PC-9 (cell line): Measurements from ENCODE around the gene C5orf46. TPM values are rescaled to one million over a fixed set of nuclear protein-coding genes. Genes with fewer than 3 reads are reported as not detected.

Experiments used
- BruUV-seq: library from RNA; stranded (reverse); fragments of 400-500 nt; replicated peaks from 2 replicates; lab custom pipeline; 2021; lab: Mats Ljungman, UMichigan
- CTCF ChIA-PET: fragments of 300-600 bp; sonication (Branson Sonifier 250); formaldehyde crosslinking; loops from one replicate; lab custom pipeline; 2022; ENCODE audit warnings: antibody characterized with exemption; lab: Charles Lee
- POLR2A ChIA-PET: fragments of 300-600 bp; sonication (Branson Sonifier 250); formaldehyde crosslinking; loops from one replicate; lab custom pipeline; 2022; ENCODE audit warnings: antibody characterized with exemption; ENCODE audit not compliant: unreplicated experiment; lab: Charles Lee
- DNase-seq, 2 experiments: peaks; one replicate each; pipeline versions ENCODE4 v3.0.0 to v3.0.0-alpha.2; 2015 to 2022; ENCODE audit warnings: mixed read lengths in 1 of 2
- H2AFZ ChIP-seq: fragments of 200-600 bp; sonication (generic); 2 replicates; pipeline ENCODE4 v1.8.1; 2017; ENCODE audit warnings: antibody characterized with exemption
- H3F3A ChIP-seq: fragments of 200-600 bp; sonication (generic); 2 replicates; pipeline ENCODE4 v1.8.1; 2017; ENCODE audit warnings: antibody characterized with exemption, mild to moderate bottlenecking, low read depth; ENCODE audit not compliant: insufficient read depth
- H3K27ac ChIP-seq: fragments of 200-600 bp; sonication (generic); 2 replicates; pipeline ENCODE4 v1.6.1; 2016; ENCODE audit warnings: mixed run types
- H3K27me3 ChIP-seq: fragments of 200-600 bp; sonication (generic); 2 replicates; pipeline ENCODE4 v1.6.1; 2016; ENCODE audit warnings: low read depth, mixed run types; ENCODE audit not compliant: insufficient read depth
- H3K36me3 ChIP-seq: fragments of 200-600 bp; sonication (generic); 2 replicates; pipeline ENCODE4 v1.6.1; 2016; ENCODE audit warnings: low read depth, mixed run types
- H3K4me1 ChIP-seq: fragments of 200-600 bp; sonication (generic); replicated peaks from 2 replicates; pipeline ENCODE4 v1.6.1; 2016; ENCODE audit warnings: mixed run types; ENCODE audit not compliant: insufficient read depth
- H3K4me2 ChIP-seq: fragments of 200-600 bp; sonication (generic); 2 replicates; pipeline ENCODE4 v1.6.1; 2017; ENCODE audit warnings: mixed run types
- H3K4me3 ChIP-seq: fragments of 200-600 bp; sonication (generic); 2 replicates; pipeline ENCODE4 v1.6.1; 2016; ENCODE audit warnings: mixed run types
- H3K79me2 ChIP-seq: fragments of 200-600 bp; sonication (generic); 2 replicates; pipeline ENCODE4 v1.6.1; 2017; ENCODE audit warnings: low read depth, mixed run types
- H3K9me2 ChIP-seq: fragments of 200-600 bp; sonication (generic); 2 replicates; pipeline ENCODE4 v1.8.1; 2017; ENCODE audit warnings: mild to moderate bottlenecking; ENCODE audit not compliant: insufficient read depth
- H3K9me3 ChIP-seq: fragments of 200-600 bp; sonication (generic); 2 replicates; pipeline ENCODE4 v1.8.1; 2016; ENCODE audit warnings: low read depth; ENCODE audit not compliant: insufficient read depth
- H4K20me1 ChIP-seq: fragments of 200-600 bp; sonication (generic); 2 replicates; pipeline ENCODE4 v1.8.1; 2017; ENCODE audit not compliant: insufficient read depth
- EZH2 ChIP-seq: fragments of 200-600 bp; sonication (generic); IDR thresholded peaks from 2 replicates; pipeline ENCODE4 v1.8.0; 2017; ENCODE audit warnings: antibody characterized with exemption, low read depth
- intact Hi-C: fragments of 100-400 bp; cut with micrococcal nuclease; formaldehyde crosslinking; loops from one replicate; pipeline ENCODE4 v1.10.0; 2022; ENCODE audit not compliant: unreplicated experiment
- total RNA-seq: library from RNA; stranded (reverse); gene quantifications from 2 replicates; pipeline ENCODE4 v1.2.3, GENCODE V29; 2021
- TF ChIP-seq, protein P1 (sequence below): fragments of 200-600 bp; sonication (generic); conservative IDR thresholded peaks from 2 replicates; pipeline ENCODE4 v1.6.1; 2017; ENCODE audit warnings: mixed run types, antibody characterized with exemption, mild to moderate bottlenecking, moderate library complexity

C5orf46 gene
- total RNA-seq, 1 experiment from 2014 or later, result not detected

DNA sequence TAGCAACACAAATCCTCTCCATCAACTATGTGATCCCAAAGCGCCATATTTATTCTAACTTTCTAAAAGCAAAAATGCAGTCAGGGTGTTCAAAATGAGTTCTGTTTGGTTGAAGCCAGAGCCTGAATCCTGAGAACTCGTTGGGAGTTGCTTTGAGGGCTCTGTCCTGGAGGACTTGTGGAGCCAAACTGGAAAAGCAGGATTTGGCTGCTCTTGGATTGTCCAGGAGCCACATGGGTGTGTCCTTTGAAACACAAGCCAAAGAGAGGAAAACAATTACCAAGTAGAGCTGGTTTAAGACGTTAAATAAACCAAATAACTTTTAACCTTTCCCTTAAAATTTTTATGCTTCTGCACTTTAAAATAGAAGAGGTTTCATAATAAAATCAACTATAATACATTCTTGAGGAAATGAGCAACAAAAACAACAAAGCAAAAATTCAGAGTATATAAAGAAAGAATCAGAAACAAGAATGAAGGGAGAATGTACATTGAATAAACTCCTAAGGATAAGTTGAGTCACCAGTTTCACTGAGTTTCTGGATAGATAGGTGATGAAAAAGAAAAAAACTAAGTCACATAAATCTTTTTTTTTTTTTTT, 13.5 kb downstream of the C5orf46 start:
- H3K27ac ChIP-seq, result peak overlapping the region; percentile 98
- no peak for TF ChIP-seq EZH2
- TF ChIP-seq, protein P1, sequence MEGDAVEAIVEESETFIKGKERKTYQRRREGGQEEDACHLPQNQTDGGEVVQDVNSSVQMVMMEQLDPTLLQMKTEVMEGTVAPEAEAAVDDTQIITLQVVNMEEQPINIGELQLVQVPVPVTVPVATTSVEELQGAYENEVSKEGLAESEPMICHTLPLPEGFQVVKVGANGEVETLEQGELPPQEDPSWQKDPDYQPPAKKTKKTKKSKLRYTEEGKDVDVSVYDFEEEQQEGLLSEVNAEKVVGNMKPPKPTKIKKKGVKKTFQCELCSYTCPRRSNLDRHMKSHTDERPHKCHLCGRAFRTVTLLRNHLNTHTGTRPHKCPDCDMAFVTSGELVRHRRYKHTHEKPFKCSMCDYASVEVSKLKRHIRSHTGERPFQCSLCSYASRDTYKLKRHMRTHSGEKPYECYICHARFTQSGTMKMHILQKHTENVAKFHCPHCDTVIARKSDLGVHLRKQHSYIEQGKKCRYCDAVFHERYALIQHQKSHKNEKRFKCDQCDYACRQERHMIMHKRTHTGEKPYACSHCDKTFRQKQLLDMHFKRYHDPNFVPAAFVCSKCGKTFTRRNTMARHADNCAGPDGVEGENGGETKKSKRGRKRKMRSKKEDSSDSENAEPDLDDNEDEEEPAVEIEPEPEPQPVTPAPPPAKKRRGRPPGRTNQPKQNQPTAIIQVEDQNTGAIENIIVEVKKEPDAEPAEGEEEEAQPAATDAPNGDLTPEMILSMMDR, result no peak
- no TSS peak for BruUV-seq
- intact Hi-C loops, result loop anchor here (5.0 kb wide), 1 partner anchor 120 kb away; no protein-coding TSS in a partner anchor
- no peaks in the 10 kb centered on the region for H4K20me1 ChIP-seq
- no peak overlapping the region for H2AFZ ChIP-seq
- peaks cover 57% of the 10 kb centered on the region for H3K4me1 ChIP-seq
- ChIA-PET POLR2A (no interaction called here), CTCF (no interaction called here)
- H3K36me3 ChIP-seq, result no peaks in the 10 kb centered on the region
- H3K4me2 ChIP-seq, result peak overlapping the region; percentile 70
- H3K4me3 ChIP-seq, result peak overlapping the region; percentile 25; the same call in 1 of the 2 replicates
- no peaks in the 10 kb centered on the region for H3K79me2 ChIP-seq
- no peaks in the 10 kb centered on the region for H3K27me3 ChIP-seq
- DNase-seq, result peak; percentile 76 to 87
- H3K9me2 ChIP-seq, result no peaks in the 10 kb centered on the region
- peaks cover 20% of the 10 kb centered on the region for H3K9me3 ChIP-seq
- H3F3A ChIP-seq, result peaks cover 25% of the 10 kb centered on the region

DNA sequence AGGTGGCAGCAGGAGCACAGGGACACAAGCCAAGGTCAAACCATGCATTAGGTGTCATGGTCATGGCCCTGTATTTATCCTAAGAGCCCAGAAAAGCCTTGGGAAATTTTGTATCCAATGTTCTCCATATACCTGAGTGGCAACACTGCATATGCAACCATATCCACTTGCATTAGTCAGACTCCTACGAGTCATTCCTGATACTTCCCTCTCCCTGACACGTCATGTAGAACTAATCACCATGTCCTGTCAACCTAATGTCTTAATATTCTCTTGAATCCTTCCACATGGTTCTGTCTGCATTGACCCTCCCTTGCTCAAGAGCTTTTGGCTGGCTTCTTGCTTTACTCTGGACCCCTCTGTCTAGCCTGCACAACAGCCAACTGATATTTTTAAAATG, 18.4 kb downstream of the C5orf46 start:
- no peak overlapping the region for H3K27ac ChIP-seq
- H3F3A ChIP-seq, result peaks cover 9% of the 10 kb centered on the region
- POLR2A ChIA-PET, result no interaction called here
- peaks cover 9% of the 10 kb centered on the region; the same call in 1 of the 2 replicates for H3K9me3 ChIP-seq
- no TSS peak for BruUV-seq
- H4K20me1 ChIP-seq, result no peaks in the 10 kb centered on the region
- no peak for TF ChIP-seq EZH2
- TF ChIP-seq, protein P1, result no peak
- no peaks in the 10 kb centered on the region for H3K36me3 ChIP-seq
- H3K4me2 ChIP-seq, result no peak overlapping the region
- intact Hi-C loops, result loop anchor here (1.0 kb wide), 2 partner anchors 31 to 47 kb away; no protein-coding TSS in a partner anchor
- no peaks in the 10 kb centered on the region for H3K79me2 ChIP-seq
- no peak overlapping the region for H2AFZ ChIP-seq
- H3K4me3 ChIP-seq, result no peak overlapping the region
- H3K27me3 ChIP-seq, result no peaks in the 10 kb centered on the region
- peak in 1 of 2 experiments; percentile 45 for DNase-seq
- no peaks in the 10 kb centered on the region for H3K9me2 ChIP-seq
- CTCF ChIA-PET, result interaction anchor here (0.9 kb wide), 1 partner anchor 18 kb away, joined by 3 read pairs; the partner anchor contains the start of gene C5orf46
- peaks cover 34% of the 10 kb centered on the region for H3K4me1 ChIP-seq

DNA sequence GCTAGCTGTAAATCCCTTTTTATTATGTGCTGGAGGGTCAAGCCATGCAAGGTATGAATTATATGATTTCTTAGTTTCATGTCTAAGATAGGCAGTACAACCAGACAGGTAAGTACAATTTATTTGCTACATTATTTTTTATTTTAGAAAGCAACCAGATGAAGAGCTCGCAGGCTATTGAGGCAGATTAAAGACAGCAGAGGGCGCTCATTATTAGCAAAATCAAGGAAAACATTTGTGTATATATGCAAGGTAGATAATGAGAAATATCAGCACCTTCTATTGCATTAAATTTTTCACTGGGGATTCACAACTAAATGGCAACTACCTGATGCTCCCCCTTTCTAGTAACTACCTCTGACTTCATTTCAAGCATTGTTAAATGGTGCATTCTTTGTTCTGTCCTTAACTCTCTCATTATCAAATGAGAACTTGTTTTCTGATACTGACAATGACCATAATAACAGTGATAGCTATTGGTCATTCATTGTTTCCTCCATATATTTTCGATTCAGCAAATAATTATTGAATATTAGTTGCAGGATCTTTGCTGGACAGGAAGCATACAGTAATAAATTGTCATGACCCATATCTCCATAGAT, 19.2 kb downstream of the C5orf46 start:
- H3K4me2 ChIP-seq, result no peak overlapping the region
- ChIA-PET CTCF (interaction anchor here (0.6 to 1.2 kb wide), 6 partner anchors 19 to 844 kb away, joined by 3 to 5 read pairs (median 3); partner anchors contain the start of gene C5orf46), POLR2A (interaction anchor here (0.6 to 0.7 kb wide), 2 partner anchors 40 to 260 kb away, joined by 3 to 28 read pairs; no protein-coding TSS in a partner anchor)
- H3K79me2 ChIP-seq, result no peaks in the 10 kb centered on the region
- DNase-seq, result peak; percentile 27 to 40
- no peak overlapping the region for H2AFZ ChIP-seq
- no peak overlapping the region for H3K4me3 ChIP-seq
- peaks cover 9% of the 10 kb centered on the region; the same call in 1 of the 2 replicates for H3K9me3 ChIP-seq
- no TSS peak for BruUV-seq
- no peaks in the 10 kb centered on the region for H3K27me3 ChIP-seq
- H3K4me1 ChIP-seq, result peaks cover 26% of the 10 kb centered on the region
- peaks cover 1% of the 10 kb centered on the region; the same call in 1 of the 2 replicates for H3F3A ChIP-seq
- TF ChIP-seq, protein P1, result peak; percentile 82
- TF ChIP-seq EZH2, result no peak
- intact Hi-C loops, result loop anchor here (1.0 kb wide), 2 partner anchors 30 to 48 kb away; no protein-coding TSS in a partner anchor
- H3K27ac ChIP-seq, result no peak overlapping the region
- no peaks in the 10 kb centered on the region for H3K36me3 ChIP-seq
- no peaks in the 10 kb centered on the region for H4K20me1 ChIP-seq
- no peaks in the 10 kb centered on the region for H3K9me2 ChIP-seq
